Stimulated activated naive CD8-positive, alpha-beta T cell treated with anti-CD3 and anti-CD28 coated beads, Interleukin-15, amount 100 ng/mL, for 72 hours (primary cell): ENCODE results near the gene DLEC1.
A peak's percentile ranks its signal among the peaks of the same experiment; 100 is the strongest.

ENCODE experiments used
- ATAC-seq: fragments of 150-1000 bp; cut with Tn5 transposase; 2 replicates; pipeline ENCODE4 v1.10.0; 2021; ENCODE audit warnings: mild to moderate bottlenecking, moderate library complexity
- DNase-seq, 2 donors: peaks; one replicate each; pipeline ENCODE4 v3.0.0; 2021 to 2022
- H3K27ac Mint-ChIP-seq, 2 donors: one replicate each; pipeline ENCODE4 v1.8.0; 2022; ENCODE audit warnings: mild to moderate bottlenecking in 2 of 2, mixed read lengths in 2 of 2, moderate library complexity in 2 of 2
- H3K27me3 Mint-ChIP-seq: one replicate; pipeline ENCODE4 v1.8.0; 2022; ENCODE audit warnings: mixed read lengths
- H3K4me1 Mint-ChIP-seq: one replicate; pipeline ENCODE4 v1.8.0; 2022; ENCODE audit warnings: mild to moderate bottlenecking, mixed read lengths
- H3K4me3 Mint-ChIP-seq, 2 donors: one replicate each; pipeline ENCODE4 v1.8.0; 2022; ENCODE audit warnings: mild to moderate bottlenecking in 2 of 2, mixed read lengths in 2 of 2, moderate library complexity in 1 of 2
- H3K9me3 Mint-ChIP-seq, 2 donors: one replicate each; pipeline ENCODE4 v1.8.0; 2022; ENCODE audit warnings: mixed read lengths in 2 of 2

DLEC1 gene

DNA sequence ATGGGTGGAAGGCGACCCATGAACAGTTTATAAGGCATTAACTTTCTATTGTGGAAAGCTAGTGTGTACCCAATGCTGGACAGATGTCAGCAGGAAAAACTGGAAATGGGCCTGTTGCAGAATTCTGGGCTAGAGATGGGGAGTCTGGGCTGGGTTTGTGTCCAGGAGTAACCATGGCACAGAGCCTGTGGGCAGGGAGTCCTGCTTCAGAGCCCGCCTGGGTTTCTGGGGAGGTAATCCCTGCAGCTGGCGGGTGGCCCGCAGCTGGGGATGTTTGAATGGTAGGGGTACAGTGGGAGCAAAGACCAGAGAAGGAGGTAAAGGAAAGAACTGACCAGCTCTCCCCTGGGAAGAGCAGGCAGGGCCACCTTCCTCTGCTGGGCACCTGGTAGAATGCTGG lies 72.2 kb downstream of the DLEC1 start:
- no peak overlapping the region for H3K27ac Mint-ChIP-seq
- peaks cover 12% of the 10 kb centered on the region for H3K4me1 Mint-ChIP-seq
- DNase-seq (no peak), ATAC-seq (no peak)
- no peaks in the 10 kb centered on the region for H3K9me3 Mint-ChIP-seq
- no peaks in the 10 kb centered on the region for H3K27me3 Mint-ChIP-seq
- no peak overlapping the region for H3K4me3 Mint-ChIP-seq

DNA sequence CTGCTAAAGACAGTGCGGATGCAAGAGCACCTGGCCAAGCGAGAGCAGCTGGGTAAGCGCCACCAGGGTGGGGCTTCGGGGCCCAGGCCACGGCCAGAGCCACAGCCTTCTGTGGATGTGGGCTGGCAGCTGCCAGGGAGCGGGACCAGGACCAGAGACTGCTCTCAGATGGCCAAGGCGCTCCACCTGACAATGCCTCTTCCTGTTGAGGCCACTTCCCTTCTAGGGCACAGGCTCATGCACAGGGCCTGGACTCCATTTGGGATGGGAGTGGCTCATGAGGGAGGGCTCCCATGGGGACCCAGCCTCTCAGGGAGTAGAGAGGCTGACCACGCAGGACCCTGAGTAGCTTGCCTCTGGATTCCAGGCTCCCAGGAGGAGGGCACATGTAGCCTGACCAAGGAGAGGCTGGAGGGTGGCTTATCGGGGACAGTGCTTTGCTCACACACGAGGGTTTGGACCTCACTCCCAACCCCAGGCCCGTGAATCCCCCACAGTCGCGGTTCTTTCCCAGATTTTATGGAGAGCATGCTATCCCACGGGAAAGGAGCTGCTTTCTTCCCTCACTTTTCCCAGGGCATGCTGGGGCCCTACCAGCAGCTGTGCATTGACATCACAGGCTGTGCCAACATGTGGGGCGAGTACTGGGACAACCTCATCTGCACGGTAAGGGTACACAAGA lies 72.8 kb downstream of the DLEC1 start:
- H3K9me3 Mint-ChIP-seq = no peaks in the 10 kb centered on the region
- H3K27me3 Mint-ChIP-seq = no peaks in the 10 kb centered on the region
- no peak overlapping the region for H3K4me3 Mint-ChIP-seq
- no peak for DNase-seq
- ATAC-seq = no peak
- H3K4me1 Mint-ChIP-seq = peaks cover 12% of the 10 kb centered on the region
- H3K27ac Mint-ChIP-seq = no peak overlapping the region

DNA sequence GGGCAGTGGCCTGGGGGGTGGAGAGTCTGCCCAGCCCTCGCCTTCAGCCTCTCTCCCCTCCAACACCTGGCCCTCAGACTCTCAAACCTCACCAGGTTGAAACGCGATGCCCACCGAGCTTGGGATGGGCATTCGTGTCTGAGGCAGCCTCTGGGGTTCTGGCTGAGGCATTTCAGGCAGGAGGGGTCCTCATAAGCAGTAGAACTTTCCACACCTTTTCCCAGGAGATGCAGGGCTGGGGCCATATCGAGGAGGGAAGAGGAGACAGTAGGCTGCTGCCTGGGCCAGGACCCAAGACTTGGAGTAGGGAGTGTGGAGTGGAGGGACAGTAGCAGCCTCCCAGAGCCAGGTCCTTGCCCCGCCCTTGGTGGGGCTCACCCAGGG lies 73.4 kb downstream of the DLEC1 start:
- Mint-ChIP-seq H3K4me1 (peaks cover 12% of the 10 kb centered on the region), H3K9me3 (no peaks in the 10 kb centered on the region), H3K27me3 (no peaks in the 10 kb centered on the region), H3K27ac (no peak overlapping the region), H3K4me3 (no peak overlapping the region)
- ATAC-seq (no peak), DNase-seq (no peak)

DNA sequence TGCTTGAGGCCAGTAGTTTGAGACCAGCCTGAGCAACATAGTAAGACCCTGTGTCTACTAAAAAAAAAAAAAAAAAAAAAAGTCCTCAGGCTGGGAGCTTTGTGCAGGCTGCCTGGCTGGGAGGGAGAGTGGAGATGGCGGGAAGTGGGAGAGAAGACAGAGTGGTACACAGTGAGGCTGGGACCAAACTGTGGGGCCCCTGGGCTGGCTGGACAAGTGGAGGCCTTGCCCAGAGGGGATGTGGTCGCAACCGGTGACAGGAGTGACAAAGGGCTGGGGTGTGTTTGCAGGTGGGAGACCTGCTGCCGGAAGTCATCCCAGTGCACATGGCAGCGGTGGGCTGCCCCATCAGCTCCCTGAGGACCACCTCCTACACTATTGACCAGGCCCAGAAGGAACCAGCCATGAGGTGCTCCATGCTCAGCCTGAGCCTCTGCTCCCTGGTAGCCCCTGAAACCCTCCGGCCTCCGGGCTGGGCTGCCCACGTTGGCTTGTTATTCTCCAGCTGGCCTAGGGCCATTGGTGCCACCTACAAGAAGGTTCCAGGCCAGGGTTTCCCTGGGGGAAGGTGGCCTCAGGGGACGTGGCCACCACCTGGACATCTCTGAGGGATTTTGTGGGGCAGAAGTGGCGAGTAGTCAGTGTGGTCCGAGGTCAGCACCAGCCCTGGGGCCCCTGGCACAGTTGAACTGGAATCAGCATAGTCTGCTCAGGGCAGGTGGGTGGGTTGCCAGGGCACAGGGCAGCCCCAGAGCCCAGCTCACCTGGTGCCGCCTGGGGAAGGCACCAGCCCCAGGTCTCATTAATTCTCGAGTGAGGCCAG lies 75.3 kb downstream of the DLEC1 start:
- ATAC-seq (no peak), DNase-seq (no peak)
- H3K9me3 Mint-ChIP-seq = no peaks in the 10 kb centered on the region
- H3K4me3 Mint-ChIP-seq = no peak overlapping the region
- peaks cover 18% of the 10 kb centered on the region for H3K4me1 Mint-ChIP-seq
- no peaks in the 10 kb centered on the region for H3K27me3 Mint-ChIP-seq
- H3K27ac Mint-ChIP-seq = peak overlapping the region in 1 of 2 donors; percentile 65

DNA sequence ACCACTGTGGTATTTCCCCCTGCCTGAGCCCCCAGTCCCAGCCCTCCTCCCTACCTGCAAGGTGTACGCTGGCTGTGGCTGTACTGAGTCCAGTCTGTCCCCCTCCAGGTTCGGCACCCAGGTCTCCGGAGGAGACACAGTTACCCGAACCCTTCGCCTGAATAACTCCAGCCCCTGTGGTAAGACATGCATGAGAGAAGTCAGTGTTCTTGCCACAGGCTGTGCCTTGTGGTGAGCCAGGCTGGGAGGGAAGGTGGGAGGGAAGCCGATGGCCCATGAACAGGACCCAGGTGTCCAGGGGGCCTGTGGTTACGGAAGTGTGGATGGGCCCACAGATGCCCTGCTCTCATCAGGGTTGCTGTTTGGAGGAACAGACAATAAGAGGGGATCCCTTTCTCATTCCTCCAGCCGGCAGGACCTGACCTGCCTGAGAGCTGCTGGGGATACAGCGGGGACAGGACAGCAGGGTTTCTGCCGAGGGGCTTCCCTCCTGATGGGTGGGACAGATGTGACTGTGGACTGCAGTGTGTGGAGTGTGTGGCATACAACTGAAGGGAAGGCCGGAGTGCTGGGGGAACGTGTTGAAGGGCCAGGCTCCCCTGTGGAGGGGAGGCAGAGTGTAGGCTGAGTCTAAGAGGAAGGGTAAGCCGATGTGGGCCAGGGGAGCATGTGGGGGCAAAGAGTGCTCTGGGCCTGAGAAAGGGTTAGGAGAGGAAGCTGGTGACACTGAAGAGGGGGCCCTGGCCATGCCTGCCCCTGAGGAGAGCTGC lies 76.1 kb downstream of the DLEC1 start:
- H3K9me3 Mint-ChIP-seq = no peaks in the 10 kb centered on the region
- no peaks in the 10 kb centered on the region for H3K27me3 Mint-ChIP-seq
- ATAC-seq (no peak), DNase-seq (no peak)
- H3K27ac Mint-ChIP-seq = peak overlapping the region; percentile 65 to 81
- H3K4me3 Mint-ChIP-seq = no peak overlapping the region
- H3K4me1 Mint-ChIP-seq = peaks cover 18% of the 10 kb centered on the region

DNA sequence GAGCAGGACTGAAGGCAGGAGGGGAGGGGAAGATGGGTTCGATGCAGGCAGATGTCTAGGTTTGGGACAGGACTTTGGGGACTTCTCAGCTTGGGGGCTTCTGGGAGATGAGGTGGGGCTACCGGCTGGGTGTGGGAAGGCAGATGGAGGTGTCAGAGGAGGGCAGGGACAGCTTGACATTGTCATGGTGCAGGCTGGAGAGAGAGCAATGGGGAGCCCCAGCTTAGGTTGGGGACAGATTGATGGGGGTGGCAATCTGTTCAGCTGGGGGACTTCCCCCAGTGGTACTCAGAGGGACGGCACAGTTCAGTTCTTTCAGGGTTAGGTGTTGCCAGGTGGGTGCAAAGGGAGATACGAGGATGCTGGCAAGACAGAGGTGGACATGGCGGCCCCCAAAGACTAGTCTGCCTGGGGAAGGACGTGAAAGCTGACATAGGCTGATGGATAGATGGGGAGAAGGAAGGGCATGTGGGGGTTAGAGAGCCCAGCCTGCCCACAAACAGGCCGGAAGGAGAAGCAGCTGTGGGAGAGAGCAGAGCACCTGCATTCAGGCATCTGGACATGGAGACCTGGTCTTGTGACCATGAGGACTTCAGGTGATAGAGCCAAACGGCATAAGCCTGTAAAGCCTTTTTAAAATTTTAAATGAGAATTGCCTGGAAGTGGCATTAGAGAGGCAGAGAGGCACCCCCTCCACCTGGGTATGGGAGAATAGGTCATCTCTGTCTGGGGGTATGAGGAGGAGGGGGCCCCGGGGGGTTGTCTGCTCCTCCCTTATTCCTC lies 76.8 kb downstream of the DLEC1 start:
- DNase-seq (no peak), ATAC-seq (no peak)
- Mint-ChIP-seq H3K9me3 (no peaks in the 10 kb centered on the region), H3K4me3 (no peak overlapping the region), H3K4me1 (peaks cover 18% of the 10 kb centered on the region), H3K27ac (peak overlapping the region; percentile 15 to 81), H3K27me3 (no peaks in the 10 kb centered on the region)

DNA sequence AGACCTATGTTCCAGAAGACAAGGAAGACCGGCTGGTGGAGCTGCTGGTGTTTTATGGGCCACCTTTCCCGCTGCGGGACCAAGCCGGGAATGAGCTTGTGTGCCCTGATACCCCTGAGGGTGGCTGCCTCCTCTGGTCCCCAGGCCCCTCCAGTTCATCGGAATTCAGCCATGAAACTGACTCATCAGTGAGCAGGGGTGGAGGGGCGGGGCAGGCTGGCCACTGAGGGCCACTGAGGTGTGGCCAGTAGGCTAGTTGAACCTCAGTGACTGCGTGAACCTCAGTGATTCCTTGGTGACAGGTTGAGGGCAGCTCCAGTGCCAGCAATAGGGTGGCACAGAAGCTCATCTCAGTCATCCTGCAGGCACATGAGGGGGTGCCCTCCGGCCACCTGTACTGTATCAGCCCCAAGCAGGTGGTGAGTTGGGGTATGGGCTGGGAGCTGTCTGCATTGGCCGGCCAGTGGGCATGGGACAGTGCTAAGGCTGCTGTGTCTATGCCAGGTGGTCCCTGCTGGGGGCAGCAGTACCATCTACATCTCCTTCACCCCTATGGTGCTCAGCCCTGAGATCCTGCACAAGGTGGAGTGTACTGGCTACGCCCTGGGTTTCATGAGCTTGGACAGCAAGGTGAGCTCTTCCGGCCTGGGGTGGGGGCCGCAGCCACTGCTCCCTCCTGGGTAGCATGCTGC lies 77.6 kb downstream of the DLEC1 start:
- ATAC-seq (no peak), DNase-seq (no peak)
- no peak overlapping the region for H3K4me3 Mint-ChIP-seq
- peaks cover 18% of the 10 kb centered on the region for H3K4me1 Mint-ChIP-seq
- H3K27me3 Mint-ChIP-seq = no peaks in the 10 kb centered on the region
- H3K27ac Mint-ChIP-seq = no peak overlapping the region
- no peaks in the 10 kb centered on the region for H3K9me3 Mint-ChIP-seq

DNA sequence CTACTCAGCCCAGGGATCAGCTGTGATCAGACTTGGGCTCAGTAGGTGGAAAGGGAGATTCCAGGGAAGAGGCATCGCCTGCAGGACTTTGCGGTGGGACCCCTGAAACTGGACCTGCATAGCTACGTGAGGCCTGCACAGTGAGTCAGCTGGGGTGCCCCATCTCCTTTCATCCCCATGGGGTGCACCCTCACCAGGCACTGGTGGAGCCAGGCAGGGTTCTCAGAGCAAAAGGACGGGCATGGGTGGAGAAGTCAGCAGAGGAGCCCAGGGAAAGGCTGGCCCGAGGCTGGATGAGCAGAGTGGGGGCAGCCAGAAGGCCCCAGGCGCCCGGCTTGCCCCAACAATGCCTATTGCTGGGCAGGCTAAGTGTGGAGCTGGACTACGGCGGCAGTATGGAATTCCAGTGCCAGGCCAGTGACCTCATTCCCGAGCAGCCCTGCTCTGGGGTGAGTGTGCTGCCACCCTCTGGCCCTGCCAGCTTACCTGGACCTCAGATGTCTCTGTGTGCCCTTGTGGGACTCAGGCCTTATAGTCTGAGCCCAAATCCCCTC lies 78.2 kb downstream of the DLEC1 start:
- DNase-seq = no peak
- H3K9me3 Mint-ChIP-seq = no peaks in the 10 kb centered on the region
- no peak for ATAC-seq
- H3K4me1 Mint-ChIP-seq = peaks cover 18% of the 10 kb centered on the region
- peak overlapping the region in 1 of 2 donors; percentile 38 for H3K27ac Mint-ChIP-seq
- no peaks in the 10 kb centered on the region for H3K27me3 Mint-ChIP-seq
- no peak overlapping the region for H3K4me3 Mint-ChIP-seq

DNA sequence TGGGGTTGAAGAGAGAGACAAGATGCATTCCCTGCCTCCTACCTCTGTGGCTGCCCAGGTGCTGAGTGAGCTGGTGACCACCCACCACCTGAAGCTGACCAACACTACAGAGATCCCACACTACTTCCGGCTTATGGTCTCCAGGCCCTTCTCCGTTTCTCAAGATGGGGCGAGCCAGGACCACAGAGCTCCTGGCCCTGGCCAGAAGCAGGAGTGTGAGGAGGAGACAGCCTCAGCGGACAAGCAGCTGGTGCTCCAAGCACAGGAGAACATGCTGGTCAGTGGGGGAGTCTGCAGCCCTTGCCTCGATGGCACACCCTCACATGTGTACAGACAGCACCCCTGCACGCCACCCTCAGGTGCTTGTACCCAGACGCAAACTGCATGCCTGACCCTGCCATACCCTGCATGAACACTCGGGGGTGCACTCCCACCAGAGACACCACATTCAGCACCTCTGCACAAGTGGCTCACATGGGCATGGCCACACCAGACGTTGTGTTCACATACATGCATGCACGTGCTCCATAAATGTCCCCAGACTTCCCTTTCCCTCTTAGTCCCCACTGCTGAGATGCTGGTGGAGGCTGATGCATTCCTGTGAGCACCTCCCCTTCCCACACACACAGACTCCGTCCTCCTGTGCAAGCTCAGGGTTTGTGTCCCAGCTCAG lies 78.9 kb downstream of the DLEC1 start:
- DNase-seq (peak; percentile 70 to 79), ATAC-seq (peak; percentile 85)
- no peaks in the 10 kb centered on the region for H3K27me3 Mint-ChIP-seq
- H3K9me3 Mint-ChIP-seq = no peaks in the 10 kb centered on the region
- H3K27ac Mint-ChIP-seq = no peak overlapping the region
- H3K4me3 Mint-ChIP-seq = no peak overlapping the region
- peaks cover 22% of the 10 kb centered on the region for H3K4me1 Mint-ChIP-seq

DNA sequence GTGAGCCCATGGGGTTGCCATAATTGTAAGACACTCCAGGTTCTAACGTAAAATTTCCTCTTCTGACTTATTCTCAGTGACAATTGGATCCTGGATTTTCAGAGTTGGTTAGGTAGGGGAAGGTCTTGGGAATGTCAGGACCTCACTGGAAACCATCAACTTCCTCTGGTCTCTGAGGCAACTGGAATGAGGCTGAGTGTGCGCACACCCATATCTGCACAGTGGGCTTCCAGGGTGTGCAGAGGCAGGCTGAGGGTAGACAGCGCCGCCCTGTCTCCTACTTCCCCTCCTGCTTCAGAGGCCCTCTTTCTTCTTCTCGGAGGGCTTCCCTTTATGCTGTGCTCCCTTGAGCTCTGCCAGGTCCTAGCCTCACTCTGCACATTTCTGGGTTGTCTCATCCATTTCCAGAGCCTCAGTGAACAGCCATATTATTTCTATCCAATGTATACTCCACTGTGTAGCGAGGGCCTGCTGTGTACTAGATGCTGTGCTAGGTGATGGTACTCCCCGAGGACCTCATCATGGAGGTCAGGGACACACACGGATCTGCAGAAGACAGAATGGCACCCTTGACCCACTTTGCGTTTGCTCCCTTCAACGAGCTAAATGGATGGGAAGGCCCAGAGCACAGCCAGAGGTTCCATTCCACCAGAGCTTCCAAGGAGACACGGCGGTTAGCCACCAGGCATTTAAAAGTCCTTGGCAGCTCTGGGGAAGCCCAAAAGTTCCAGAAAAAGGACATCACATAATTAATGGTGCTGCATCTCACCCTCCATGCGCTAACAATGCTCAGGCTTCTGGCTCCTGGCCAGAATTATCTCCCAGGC lies 79.6 kb downstream of the DLEC1 start:
- ATAC-seq = no peak
- H3K4me3 Mint-ChIP-seq = no peak overlapping the region
- peaks cover 27% of the 10 kb centered on the region for H3K4me1 Mint-ChIP-seq
- H3K27ac Mint-ChIP-seq = peak overlapping the region in 1 of 2 donors; percentile 15
- DNase-seq = no peak
- no peaks in the 10 kb centered on the region for H3K27me3 Mint-ChIP-seq
- H3K9me3 Mint-ChIP-seq = no peaks in the 10 kb centered on the region

DNA sequence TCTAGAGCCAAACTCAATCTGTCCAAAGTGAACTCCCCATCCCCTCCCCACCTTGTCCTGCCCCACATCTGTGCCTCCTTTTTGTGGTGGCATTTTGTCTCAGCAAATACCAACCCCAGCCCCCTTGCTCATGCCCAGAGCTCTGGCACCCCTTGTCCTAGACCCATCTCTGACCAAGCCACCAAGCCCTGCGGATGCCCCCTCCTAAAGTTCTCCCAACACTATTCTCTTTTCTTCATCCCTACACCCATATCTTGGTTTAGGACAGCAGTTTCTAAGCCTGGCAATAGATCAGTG lies 80.2 kb downstream of the DLEC1 start:
- no peak for ATAC-seq
- Mint-ChIP-seq H3K4me3 (no peak overlapping the region), H3K27ac (no peak overlapping the region), H3K27me3 (no peaks in the 10 kb centered on the region), H3K4me1 (peaks cover 27% of the 10 kb centered on the region), H3K9me3 (no peaks in the 10 kb centered on the region)
- DNase-seq = no peak

DNA sequence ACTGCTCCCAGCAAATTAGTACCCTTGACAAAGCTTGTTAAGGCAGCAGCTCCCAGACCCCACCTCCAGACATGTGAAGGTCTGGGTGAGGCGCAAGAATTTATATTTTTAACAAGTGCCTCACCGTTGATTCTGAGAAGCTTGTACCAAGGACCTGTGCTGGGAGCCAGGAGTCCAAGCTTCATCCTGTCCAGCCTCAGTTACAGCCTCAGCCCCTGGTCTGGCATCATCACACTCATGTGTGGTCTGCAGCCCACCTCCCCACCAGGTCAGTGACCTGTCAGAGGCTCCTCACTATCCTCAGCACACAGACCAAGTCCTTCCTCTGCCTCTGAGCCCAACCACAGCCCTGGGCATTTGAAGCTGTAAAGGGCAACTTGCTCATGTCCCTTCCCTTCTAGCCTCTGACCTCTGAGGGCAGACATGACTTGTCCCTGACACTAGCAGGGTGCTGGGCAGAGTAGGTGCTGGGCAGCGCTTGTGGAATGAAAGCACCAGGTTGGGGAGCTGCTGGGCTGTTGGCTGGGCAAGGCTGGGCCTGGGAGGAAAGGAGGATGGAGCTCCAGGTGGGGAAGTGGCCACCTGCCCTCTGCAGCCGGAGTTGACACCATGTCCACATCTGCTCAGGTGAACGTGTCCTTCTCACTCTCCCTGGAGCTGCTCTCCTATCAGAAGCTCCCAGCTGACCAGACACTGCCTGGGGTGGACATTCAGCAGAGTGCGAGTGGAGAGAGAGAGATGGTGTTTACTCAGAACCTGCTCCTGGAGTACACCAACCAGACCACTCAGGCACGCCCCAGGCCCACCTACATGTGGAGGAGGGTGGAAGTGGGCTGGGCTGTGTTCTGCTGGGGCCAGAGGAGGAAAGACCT lies 81.0 kb downstream of the DLEC1 start:
- ATAC-seq (no peak), DNase-seq (no peak)
- Mint-ChIP-seq H3K4me1 (peaks cover 25% of the 10 kb centered on the region), H3K4me3 (no peak overlapping the region), H3K27ac (peak overlapping the region; percentile 21 to 77), H3K9me3 (no peaks in the 10 kb centered on the region), H3K27me3 (no peaks in the 10 kb centered on the region)
